GM13977 (cell line): ENCODE results near the gene CHD2.
A peak's percentile ranks its signal among the peaks of the same experiment; 100 is the strongest.
"Not testable (repeated sequence)": the region's sequence is repeated elsewhere in the genome, so short reads cannot be mapped to it uniquely, and the experiment has no call there.

ENCODE experiments used
- DNase-seq: peaks from one replicate; pipeline ENCODE4 v3.0.0; 2012; ENCODE audit warnings: low spot score
- CTCF ChIP-seq: IDR thresholded peaks from 2 replicates; pipeline ENCODE4 v1.5.1; 2012; ENCODE audit warnings: mild to moderate bottlenecking, control low read depth; ENCODE audit not compliant: insufficient read depth; ENCODE audit errors: extremely low read depth, missing control alignments
- in situ Hi-C: fragments of 300-500 bp; cut with MboI; formaldehyde crosslinking; loops from one replicate; pipeline ENCODE4 v1.12.0; 2022; ENCODE audit warnings: low sequenced_read_pairs, low pct_unique_long_range_greater_than_20kb, mixed read lengths, inconsistent platforms; ENCODE audit not compliant: unreplicated experiment

Gene CHD2

GRCh38 chr15:93035092-93035915, 135.2 kb downstream of the CHD2 start:
- no peak for TF ChIP-seq CTCF
- DNase-seq: peak; percentile 4
- in situ Hi-C loops: no loop called here

- peak; percentile 88 for DNase-seq
- TF ChIP-seq CTCF: peak; percentile 74
- in situ Hi-C loops: no loop called here
Observed at GRCh38 chr15:93035953-93036810, 136.1 kb downstream of the CHD2 start.

GRCh38 chr15:93036951-93037819, 137.1 kb downstream of the CHD2 start:
- peak; percentile 24 for DNase-seq
- TF ChIP-seq CTCF: no peak
- in situ Hi-C loops: no loop called here

GRCh38 chr15:93037820-93038705, 137.9 kb downstream of the CHD2 start:
- no peak for TF ChIP-seq CTCF
- DNase-seq: peak; percentile 10
- in situ Hi-C loops: no loop called here

- DNase-seq, in situ Hi-C loops: not testable (repeated sequence)
Observed at GRCh38 chr15:93039562-93040287, 139.6 kb downstream of the CHD2 start.
